Colon (tissue), 2 donors: ENCODE measurements around the gene LRRTM4.

Source experiments
- FAIRE-seq: peaks from 2 replicates; lab custom pipeline; 2012; peaks lifted over from hg19 to GRCh38; lab: Jason Lieb, UNC
- donor health status: control.
- donor health status: control.

LRRTM4 gene

GRCh38 chr2:76985387-76986136, 536.6 kb downstream of the LRRTM4 start:
- no peak for FAIRE-seq

DNA sequence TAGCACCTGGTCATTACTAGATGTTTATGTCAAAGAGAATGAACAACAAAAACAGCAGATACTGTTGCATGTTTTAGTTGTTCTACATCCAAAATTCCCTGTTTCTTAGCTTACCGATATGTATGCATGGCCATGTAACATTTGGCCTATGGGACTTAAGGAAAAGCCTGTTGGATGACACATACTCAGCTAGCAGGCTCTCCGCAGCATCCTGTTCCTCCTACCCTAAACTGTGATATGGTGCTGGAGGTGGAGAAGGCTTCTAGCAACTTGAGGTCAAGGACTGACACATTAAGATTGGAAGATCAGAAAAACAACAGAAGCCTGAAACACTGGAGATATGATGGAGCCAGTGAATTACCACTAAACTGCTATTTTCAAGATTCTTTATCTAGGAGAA, 537.8 kb downstream of the LRRTM4 start:
- FAIRE-seq = no peak

DNA sequence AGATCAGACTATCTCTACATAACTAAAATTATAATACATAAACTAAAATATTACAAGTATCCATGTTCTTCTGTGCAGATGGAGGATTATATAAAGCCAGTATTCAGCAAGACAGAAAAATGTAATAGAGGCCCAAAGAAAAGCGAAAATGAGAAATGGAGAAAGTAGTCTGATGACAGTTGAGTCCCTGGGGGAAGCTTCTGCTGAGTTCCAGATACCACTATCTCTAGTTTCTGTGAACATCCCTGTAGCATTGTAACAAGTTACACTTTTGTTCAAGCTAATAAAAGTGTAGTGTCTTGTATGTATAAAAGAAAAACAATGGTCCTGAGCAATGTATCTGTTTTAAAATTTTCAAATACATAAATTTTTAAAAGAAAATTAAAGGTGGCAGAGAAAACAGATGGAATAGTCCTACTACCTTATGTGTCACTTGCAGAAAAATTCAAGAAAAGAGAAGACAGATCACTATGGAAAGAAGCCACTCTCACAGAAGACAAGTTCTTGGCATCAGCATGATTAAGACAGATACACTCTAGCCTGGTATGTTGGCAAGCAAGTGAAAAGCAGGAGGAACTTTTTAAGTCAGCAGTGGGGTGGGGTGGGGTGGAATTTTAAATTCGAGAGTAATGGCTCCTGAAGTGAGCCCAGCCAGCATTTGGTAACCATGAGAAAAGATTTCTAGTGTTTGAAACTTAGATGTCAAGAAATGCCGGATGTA, 541.9 kb downstream of the LRRTM4 start:
- FAIRE-seq = no peak

GRCh38 chr2:76977846-76978727, 544.1 kb downstream of the LRRTM4 start:
- no peak for FAIRE-seq

- no peak for FAIRE-seq
These were observed 546.4 kb downstream of the LRRTM4 start for GRCh38 chr2:76975752-76976151.

- FAIRE-seq = no peak
These were observed 548.6 kb downstream of the LRRTM4 start for GRCh38 chr2:76973610-76974009.

DNA sequence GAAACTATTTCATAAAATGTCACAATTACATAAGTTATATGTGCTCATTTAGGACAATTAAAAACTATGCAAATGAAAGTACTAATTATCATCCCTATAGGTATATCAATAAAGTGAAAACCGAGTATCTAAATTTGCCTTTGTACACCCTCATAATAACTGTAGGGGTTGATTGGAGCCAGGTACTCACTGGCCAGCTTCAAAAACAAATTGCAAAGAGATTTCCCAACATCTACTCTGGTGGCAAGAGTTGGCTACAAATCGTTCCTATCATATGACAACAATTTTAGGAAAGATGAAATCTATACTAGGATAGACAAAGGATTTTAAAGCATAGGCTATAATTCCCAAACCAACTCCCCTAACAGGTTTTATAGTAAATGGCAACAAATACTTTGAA, 556.4 kb downstream of the LRRTM4 start:
- FAIRE-seq = no peak

GRCh38 chr2:76958749-76959148, 563.4 kb downstream of the LRRTM4 start:
- FAIRE-seq = no peak

DNA sequence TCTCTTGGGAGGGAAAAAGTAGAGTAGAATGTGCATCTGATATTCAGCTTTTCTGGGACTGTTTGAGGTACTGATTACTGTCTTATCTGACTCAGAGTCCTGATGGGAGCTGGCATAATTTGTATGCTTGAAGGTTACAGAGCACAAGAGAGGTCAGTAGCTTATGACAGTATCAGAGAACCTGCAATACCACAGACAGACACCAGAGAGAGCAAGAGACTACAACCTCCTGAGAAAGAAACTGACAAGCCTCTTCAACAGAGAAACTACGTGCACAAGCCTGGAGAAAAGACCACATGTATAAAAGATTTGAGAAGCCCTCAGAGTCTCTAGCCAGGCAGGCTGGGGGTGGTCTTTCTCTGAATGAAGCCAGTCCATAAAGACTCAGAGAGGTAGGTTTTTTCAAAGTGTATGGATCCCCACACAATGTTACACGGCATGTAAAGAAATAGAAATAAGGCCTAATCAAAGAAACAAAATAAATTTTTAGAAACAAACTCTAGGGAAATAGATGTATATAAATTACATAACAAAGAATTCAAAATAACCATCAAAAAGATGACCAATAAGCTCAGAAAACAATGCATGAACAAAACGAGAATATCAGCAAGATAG, 568.3 kb downstream of the LRRTM4 start:
- FAIRE-seq = no peak

- FAIRE-seq = no peak
These were observed 575.5 kb downstream of the LRRTM4 start for GRCh38 chr2:76946631-76947145.

DNA sequence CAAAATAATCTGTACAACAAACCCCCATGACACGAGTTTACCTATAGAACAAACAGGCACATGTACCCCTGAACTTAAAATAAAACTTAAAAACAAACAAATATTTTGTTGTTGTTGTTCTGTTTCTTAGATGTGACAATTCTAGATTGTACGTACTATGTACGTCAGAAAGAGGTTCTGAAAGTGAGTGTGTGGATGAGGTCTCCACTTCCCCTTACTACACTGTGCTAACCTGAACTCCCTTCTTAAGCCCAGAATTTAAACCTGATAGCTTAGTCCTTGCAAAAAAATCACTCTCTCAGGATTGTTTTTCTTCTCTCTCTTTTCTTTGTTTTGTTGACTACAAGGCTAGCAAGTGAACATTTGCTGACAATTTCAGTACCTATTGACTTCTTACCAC, 581.6 kb downstream of the LRRTM4 start:
- no peak for FAIRE-seq

DNA sequence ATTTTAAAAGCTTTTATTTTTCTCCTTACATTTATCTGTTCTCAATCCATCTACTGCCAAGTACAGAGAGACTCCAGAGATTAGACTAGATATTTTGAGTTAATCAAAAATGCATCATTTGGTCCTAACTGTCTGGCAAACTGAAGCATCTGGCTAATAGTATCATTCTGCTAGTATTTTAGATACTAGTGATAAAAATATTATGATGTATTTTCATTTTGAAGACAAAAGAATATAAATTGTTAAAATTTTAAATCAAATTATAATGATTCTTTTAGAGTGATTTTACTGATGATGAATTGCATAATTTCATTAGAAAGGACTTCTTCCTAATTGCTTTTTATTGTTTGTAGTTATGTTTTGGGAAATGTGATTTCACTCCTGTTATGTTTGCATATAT, 584.0 kb downstream of the LRRTM4 start:
- no peak for FAIRE-seq

DNA sequence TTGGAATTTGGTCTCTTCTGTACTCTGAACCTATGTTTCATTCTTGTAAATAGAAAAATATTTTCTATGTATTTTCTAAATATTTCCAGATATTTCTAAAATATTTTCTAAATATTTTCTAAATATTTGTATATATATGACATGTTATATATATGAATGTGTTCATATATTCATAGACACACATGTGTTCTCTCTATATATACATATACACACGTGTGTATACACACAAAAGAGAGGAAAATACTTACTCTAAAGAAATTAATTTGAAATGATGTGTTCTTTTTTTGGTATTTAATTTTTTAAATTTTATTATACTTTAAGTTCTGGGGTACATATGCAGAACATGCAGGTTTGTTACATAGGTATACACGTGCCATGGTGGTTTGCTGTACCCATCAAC, 589.6 kb downstream of the LRRTM4 start:
- FAIRE-seq = no peak

- no peak for FAIRE-seq
These were observed 592.0 kb downstream of the LRRTM4 start for GRCh38 chr2:76930056-76930744.

GRCh38 chr2:76928026-76928425, 594.1 kb downstream of the LRRTM4 start:
- FAIRE-seq = no peak

GRCh38 chr2:76921006-76921405, 601.2 kb downstream of the LRRTM4 start:
- no peak for FAIRE-seq

- FAIRE-seq = no peak
These were observed 626.7 kb downstream of the LRRTM4 start for GRCh38 chr2:76895469-76895868.

- no peak for FAIRE-seq
These were observed 651.6 kb downstream of the LRRTM4 start for GRCh38 chr2:76870581-76870980.

DNA sequence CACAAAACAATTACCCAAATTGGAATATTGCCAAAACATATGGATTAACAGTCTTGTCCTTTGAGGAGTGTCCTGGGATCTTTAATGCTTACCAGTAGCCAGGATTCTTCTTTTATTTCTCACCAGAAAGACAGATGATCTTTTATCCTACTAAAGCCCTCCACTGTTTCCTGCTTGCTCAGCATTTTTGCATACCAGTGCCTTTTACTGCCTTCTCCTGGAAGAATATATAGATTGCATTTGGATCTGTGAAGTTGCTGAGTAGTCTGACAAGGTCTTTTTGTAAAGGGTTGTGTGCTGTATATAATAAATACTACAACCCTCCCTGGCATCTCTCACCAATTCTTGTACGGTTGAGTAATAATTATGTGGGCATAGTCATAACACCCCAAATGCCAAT, 652.2 kb downstream of the LRRTM4 start:
- no peak for FAIRE-seq

DNA sequence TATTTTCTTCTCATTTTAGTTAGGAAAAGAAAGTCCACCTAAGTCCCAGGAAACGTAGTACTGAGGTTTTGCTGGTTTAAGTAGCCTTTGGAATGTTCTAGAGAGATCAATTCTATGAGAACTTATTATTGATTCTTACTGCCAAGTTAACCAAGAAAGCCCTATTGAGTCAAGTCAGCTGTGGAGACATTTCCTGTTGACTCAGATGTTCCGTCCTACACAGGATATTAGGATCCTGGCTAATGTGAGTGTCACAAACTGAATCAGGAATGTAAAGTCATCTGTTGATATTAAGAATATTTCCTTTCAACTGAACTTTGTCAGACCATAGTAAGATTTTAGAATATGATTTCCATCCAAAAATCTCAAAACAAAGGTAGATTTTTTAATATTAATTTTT, 654.3 kb downstream of the LRRTM4 start:
- FAIRE-seq = no peak

GRCh38 chr2:76866464-76866863, 655.7 kb downstream of the LRRTM4 start:
- FAIRE-seq = no peak

DNA sequence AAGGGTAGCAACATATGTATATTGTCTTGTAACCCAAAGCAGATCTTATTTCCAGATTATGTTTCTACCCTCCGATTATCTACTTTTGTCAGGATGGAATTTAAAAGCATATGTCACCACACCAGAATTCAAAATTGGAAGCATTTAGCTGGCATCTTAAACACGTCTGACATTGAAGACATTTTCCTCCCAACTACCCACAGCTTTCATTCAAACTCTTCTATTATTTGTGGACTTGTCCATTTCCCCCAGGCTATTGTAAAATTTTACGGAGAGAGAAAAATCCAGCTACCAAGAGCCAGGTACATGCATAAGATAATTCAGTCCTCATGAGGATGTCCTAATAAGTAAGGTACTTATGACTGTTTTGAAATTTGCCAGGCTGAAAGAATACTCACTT, 659.3 kb downstream of the LRRTM4 start:
- no peak for FAIRE-seq
